HepG2 (cell line): Measurements from ENCODE around the gene GJA10. TPM values are rescaled to one million over a fixed set of nuclear protein-coding genes. Genes with fewer than 3 reads are reported as not detected.

Source experiments
- CCAR2 ChIP-seq: fragments of 200-400 bp; formaldehyde crosslinking; optimal IDR thresholded peaks from 2 replicates; pipeline ENCODE3; 2018; ENCODE audit warnings: low read depth, mild to moderate bottlenecking, low read length, moderate library complexity
- HCFC1 ChIP-seq: fragments of 150-350 bp; IDR thresholded peaks from 2 replicates; pipeline ENCODE4 v1.6.1; 2014; ENCODE audit warnings: low read depth, low read length
- KDM2A ChIP-seq: sonication (generic); formaldehyde crosslinking; IDR thresholded peaks from 2 replicates; pipeline ENCODE4 v1.4.0; 2020; ENCODE audit warnings: low read depth, missing genetic modification reagents, borderline replicate concordance
- KLF15 ChIP-seq: sonication (generic); formaldehyde crosslinking; IDR thresholded peaks from 2 replicates; pipeline ENCODE4 v1.8.1; 2023; ENCODE audit warnings: borderline replicate concordance, mild to moderate bottlenecking, inconsistent platforms, missing genetic modification reagents, mixed read lengths
- MEF2D ChIP-seq: sonication (generic); formaldehyde crosslinking; IDR thresholded peaks from 2 replicates; pipeline ENCODE4 v1.5.1; 2020; ENCODE audit warnings: mild to moderate bottlenecking, missing genetic modification reagents
- MLLT10 ChIP-seq: sonication (generic); formaldehyde crosslinking; IDR thresholded peaks from 2 replicates; pipeline ENCODE4 v1.4.0; 2020; ENCODE audit warnings: missing genetic modification reagents
- ZNF335 ChIP-seq: sonication (generic); formaldehyde crosslinking; IDR thresholded peaks from 2 replicates; pipeline ENCODE4 v1.4.0; 2020; ENCODE audit warnings: missing genetic modification reagents
- ZNF564 ChIP-seq: sonication (generic); formaldehyde crosslinking; IDR thresholded peaks from 2 replicates; pipeline ENCODE4 v1.8.1; 2023; ENCODE audit warnings: mild to moderate bottlenecking, missing genetic modification reagents
- ZNF567 ChIP-seq: sonication (generic); formaldehyde crosslinking; IDR thresholded peaks from 2 replicates; pipeline ENCODE4 v1.8.1; 2023; ENCODE audit warnings: mild to moderate bottlenecking, missing genetic modification reagents, borderline replicate concordance
- ZNF678 ChIP-seq: sonication (generic); formaldehyde crosslinking; IDR thresholded peaks from 2 replicates; pipeline ENCODE4 v1.4.0; 2020; ENCODE audit warnings: mild to moderate bottlenecking, missing genetic modification reagents
- polyA plus RNA-seq, 8 experiments: library from polyadenylated mRNA; depleted of rRNA in 3 of 8; stranded (reverse) in 7 of 8; unstranded in 1 of 8; fragments of >200 nt; fragmentation: Illumina TruSeq in 4 of 8; extraction: Trizol in 4 of 8; gene quantifications; 2 replicates each; pipeline versions ENCODE4 v1.2.1 to v1.2.3, GENCODE V29; 2011 to 2016; ENCODE audit warnings: low read depth in 4 of 8, missing spikeins in 1 of 8, mixed read lengths in 1 of 8; ENCODE audit not compliant: insufficient read depth in 1 of 8
- total RNA-seq, 5 experiments: library from RNA; depleted of rRNA; stranded (reverse); fragments of >200 nt; fragmentation: Illumina TruSeq; extraction: Trizol; gene quantifications; 2 replicates each; pipeline ENCODE4 v1.2.3, GENCODE V29; 2016; ENCODE audit warnings: low read depth in 1 of 5
- TF ChIP-seq, protein P1 (sequence below): sonication (generic); formaldehyde crosslinking; IDR thresholded peaks from 2 replicates; pipeline ENCODE4 v1.5.0; 2020; ENCODE audit warnings: mild to moderate bottlenecking, missing genetic modification reagents, moderate library complexity
- TF ChIP-seq, protein P2 (sequence below): sonication (generic); formaldehyde crosslinking; IDR thresholded peaks from 2 replicates; pipeline ENCODE4 v1.4.0; 2020; ENCODE audit warnings: low read depth, missing genetic modification reagents
- TF ChIP-seq, protein P3 (sequence below): sonication (generic); formaldehyde crosslinking; IDR thresholded peaks from 2 replicates; pipeline ENCODE4 v1.5.0; 2020; ENCODE audit warnings: mild to moderate bottlenecking, missing genetic modification reagents
- TF ChIP-seq, protein P4 (sequence below): sonication (generic); formaldehyde crosslinking; IDR thresholded peaks from 2 replicates; pipeline ENCODE4 v1.8.1; 2023; ENCODE audit warnings: missing genetic modification reagents, mild to moderate bottlenecking, borderline replicate concordance
- TF ChIP-seq, protein P5 (sequence below): sonication (generic); formaldehyde crosslinking; IDR thresholded peaks from 2 replicates; pipeline ENCODE4 v1.4.0; 2020; ENCODE audit warnings: missing genetic modification reagents
- TF ChIP-seq, protein P6 (sequence below): sonication (generic); formaldehyde crosslinking; IDR thresholded peaks from 2 replicates; pipeline ENCODE4 v1.8.1; 2023; ENCODE audit warnings: mild to moderate bottlenecking, missing genetic modification reagents

GJA10 gene
- total and polyA plus RNA-seq, 2 of the 13 experiments (the other 11 are each of a cell fraction or from before 2014, with no cell fraction given) = not detected

DNA sequence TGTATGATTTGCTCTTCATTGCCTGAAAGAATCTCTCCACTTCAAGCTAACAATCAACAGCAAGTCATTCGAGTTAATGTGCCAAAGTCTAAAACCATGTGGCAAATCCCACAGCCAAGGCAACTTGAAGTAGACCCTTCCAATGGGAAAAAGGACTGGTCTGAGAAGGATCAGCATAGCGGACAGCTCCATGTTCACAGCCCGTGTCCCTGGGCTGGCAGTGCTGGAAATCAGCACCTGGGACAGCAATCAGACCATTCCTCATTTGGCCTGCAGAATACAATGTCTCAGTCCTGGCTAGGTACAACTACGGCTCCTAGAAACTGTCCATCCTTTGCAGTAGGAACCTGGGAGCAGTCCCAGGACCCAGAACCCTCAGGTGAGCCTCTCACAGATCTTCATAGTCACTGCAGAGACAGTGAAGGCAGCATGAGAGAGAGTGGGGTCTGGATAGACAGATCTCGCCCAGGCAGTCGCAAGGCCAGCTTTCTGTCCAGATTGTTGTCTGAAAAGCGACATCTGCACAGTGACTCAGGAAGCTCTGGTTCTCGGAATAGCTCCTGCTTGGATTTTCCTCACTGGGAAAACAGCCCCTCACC lies 1.1 kb downstream of the GJA10 start (continued):
- TF ChIP-seq, protein P1, sequence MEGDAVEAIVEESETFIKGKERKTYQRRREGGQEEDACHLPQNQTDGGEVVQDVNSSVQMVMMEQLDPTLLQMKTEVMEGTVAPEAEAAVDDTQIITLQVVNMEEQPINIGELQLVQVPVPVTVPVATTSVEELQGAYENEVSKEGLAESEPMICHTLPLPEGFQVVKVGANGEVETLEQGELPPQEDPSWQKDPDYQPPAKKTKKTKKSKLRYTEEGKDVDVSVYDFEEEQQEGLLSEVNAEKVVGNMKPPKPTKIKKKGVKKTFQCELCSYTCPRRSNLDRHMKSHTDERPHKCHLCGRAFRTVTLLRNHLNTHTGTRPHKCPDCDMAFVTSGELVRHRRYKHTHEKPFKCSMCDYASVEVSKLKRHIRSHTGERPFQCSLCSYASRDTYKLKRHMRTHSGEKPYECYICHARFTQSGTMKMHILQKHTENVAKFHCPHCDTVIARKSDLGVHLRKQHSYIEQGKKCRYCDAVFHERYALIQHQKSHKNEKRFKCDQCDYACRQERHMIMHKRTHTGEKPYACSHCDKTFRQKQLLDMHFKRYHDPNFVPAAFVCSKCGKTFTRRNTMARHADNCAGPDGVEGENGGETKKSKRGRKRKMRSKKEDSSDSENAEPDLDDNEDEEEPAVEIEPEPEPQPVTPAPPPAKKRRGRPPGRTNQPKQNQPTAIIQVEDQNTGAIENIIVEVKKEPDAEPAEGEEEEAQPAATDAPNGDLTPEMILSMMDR (CRISPR knock-in tag) = no peak
- peak; percentile 72; the same call in 1 of the 2 replicates for TF ChIP-seq KDM2A (CRISPR knock-in tag)
- peak; percentile 88; the same call in 1 of the 2 replicates for TF ChIP-seq ZNF335 (CRISPR knock-in tag)
- no peak for TF ChIP-seq MLLT10 (CRISPR knock-in tag)
- TF ChIP-seq, protein P2, sequence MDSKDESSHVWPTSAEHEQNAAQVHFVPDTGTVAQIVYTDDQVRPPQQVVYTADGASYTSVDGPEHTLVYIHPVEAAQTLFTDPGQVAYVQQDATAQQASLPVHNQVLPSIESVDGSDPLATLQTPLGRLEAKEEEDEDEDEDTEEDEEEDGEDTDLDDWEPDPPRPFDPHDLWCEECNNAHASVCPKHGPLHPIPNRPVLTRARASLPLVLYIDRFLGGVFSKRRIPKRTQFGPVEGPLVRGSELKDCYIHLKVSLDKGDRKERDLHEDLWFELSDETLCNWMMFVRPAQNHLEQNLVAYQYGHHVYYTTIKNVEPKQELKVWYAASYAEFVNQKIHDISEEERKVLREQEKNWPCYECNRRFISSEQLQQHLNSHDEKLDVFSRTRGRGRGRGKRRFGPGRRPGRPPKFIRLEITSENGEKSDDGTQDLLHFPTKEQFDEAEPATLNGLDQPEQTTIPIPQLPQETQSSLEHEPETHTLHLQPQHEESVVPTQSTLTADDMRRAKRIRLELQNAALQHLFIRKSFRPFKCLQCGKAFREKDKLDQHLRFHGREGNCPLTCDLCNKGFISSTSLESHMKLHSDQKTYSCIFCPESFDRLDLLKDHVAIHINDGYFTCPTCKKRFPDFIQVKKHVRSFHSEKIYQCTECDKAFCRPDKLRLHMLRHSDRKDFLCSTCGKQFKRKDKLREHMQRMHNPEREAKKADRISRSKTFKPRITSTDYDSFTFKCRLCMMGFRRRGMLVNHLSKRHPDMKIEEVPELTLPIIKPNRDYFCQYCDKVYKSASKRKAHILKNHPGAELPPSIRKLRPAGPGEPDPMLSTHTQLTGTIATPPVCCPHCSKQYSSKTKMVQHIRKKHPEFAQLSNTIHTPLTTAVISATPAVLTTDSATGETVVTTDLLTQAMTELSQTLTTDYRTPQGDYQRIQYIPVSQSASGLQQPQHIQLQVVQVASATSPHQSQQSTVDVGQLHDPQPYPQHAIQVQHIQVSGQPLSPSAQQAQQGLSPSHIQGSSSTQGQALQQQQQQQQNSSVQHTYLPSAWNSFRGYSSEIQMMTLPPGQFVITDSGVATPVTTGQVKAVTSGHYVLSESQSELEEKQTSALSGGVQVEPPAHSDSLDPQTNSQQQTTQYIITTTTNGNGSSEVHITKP = peak; percentile 52; the same call in 1 of the 2 replicates
- TF ChIP-seq, protein P3, sequence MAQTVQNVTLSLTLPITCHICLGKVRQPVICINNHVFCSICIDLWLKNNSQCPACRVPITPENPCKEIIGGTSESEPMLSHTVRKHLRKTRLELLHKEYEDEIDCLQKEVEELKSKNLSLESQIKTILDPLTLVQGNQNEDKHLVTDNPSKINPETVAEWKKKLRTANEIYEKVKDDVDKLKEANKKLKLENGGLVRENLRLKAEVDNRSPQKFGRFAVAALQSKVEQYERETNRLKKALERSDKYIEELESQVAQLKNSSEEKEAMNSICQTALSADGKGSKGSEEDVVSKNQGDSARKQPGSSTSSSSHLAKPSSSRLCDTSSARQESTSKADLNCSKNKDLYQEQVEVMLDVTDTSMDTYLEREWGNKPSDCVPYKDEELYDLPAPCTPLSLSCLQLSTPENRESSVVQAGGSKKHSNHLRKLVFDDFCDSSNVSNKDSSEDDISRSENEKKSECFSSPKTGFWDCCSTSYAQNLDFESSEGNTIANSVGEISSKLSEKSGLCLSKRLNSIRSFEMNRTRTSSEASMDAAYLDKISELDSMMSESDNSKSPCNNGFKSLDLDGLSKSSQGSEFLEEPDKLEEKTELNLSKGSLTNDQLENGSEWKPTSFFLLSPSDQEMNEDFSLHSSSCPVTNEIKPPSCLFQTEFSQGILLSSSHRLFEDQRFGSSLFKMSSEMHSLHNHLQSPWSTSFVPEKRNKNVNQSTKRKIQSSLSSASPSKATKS (CRISPR knock-in tag) = no peak
- no peak for TF ChIP-seq ZNF678 (CRISPR knock-in tag)
- peak; percentile 55; the same call in 1 of the 2 replicates for TF ChIP-seq MEF2D (CRISPR knock-in tag)
- no peak for TF ChIP-seq CCAR2
- TF ChIP-seq, protein P4, sequence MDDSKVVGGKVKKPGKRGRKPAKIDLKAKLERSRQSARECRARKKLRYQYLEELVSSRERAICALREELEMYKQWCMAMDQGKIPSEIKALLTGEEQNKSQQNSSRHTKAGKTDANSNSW (CRISPR knock-in tag) = no peak; the same call in 1 of the 2 replicates
- no peak for TF ChIP-seq HCFC1
- TF ChIP-seq ZNF564 (CRISPR knock-in tag) = peak; percentile 79; the same call in 1 of the 2 replicates
- TF ChIP-seq, protein P5, sequence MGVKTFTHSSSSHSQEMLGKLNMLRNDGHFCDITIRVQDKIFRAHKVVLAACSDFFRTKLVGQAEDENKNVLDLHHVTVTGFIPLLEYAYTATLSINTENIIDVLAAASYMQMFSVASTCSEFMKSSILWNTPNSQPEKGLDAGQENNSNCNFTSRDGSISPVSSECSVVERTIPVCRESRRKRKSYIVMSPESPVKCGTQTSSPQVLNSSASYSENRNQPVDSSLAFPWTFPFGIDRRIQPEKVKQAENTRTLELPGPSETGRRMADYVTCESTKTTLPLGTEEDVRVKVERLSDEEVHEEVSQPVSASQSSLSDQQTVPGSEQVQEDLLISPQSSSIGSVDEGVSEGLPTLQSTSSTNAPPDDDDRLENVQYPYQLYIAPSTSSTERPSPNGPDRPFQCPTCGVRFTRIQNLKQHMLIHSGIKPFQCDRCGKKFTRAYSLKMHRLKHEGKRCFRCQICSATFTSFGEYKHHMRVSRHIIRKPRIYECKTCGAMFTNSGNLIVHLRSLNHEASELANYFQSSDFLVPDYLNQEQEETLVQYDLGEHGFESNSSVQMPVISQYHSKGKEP (CRISPR knock-in tag) = peak; percentile 97
- no peak for TF ChIP-seq ZNF567 (CRISPR knock-in tag)
- TF ChIP-seq, protein P6, sequence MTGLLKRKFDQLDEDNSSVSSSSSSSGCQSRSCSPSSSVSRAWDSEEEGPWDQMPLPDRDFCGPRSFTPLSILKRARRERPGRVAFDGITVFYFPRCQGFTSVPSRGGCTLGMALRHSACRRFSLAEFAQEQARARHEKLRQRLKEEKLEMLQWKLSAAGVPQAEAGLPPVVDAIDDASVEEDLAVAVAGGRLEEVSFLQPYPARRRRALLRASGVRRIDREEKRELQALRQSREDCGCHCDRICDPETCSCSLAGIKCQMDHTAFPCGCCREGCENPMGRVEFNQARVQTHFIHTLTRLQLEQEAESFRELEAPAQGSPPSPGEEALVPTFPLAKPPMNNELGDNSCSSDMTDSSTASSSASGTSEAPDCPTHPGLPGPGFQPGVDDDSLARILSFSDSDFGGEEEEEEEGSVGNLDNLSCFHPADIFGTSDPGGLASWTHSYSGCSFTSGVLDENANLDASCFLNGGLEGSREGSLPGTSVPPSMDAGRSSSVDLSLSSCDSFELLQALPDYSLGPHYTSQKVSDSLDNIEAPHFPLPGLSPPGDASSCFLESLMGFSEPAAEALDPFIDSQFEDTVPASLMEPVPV (CRISPR knock-in tag) = no peak
- peak; percentile 62; the same call in 1 of the 2 replicates for TF ChIP-seq KLF15 (CRISPR knock-in tag)
